Activated CD4-positive, alpha-beta memory T cell treated with anti-CD3 and anti-CD28 coated beads for 36 hours (primary cell): Measurements from ENCODE around the gene KATNB1. TPM values are rescaled to one million over a fixed set of nuclear protein-coding genes. Genes with fewer than 3 reads are reported as not detected.
A peak's percentile ranks its signal among the peaks of the same experiment; 100 is the strongest.
"Not testable (repeated sequence)": the region's sequence is repeated elsewhere in the genome, so short reads cannot be mapped to it uniquely, and the experiment has no call there.

Experiments used
- CTCF ChIA-PET: fragments of 350-600 bp; sonication (Branson Sonifier 250); formaldehyde crosslinking; loops from one replicate; lab custom pipeline; 2021; ENCODE audit warnings: antibody characterized with exemption, inconsistent platforms; lab: Charles Lee
- POLR2A ChIA-PET: fragments of 350-600 bp; sonication (Branson Sonifier 250); formaldehyde crosslinking; loops from one replicate; lab custom pipeline; 2021; ENCODE audit warnings: antibody characterized with exemption; lab: Charles Lee
- DNase-seq: peaks from one replicate; pipeline ENCODE4 v3.0.0-alpha.2; 2020
- H3K27ac Mint-ChIP-seq: one replicate; pipeline ENCODE4 v1.8.0; 2021; ENCODE audit warnings: mixed read lengths
- H3K27me3 Mint-ChIP-seq: one replicate; pipeline ENCODE4 v1.8.0; 2021; ENCODE audit warnings: mixed read lengths
- H3K36me3 Mint-ChIP-seq: one replicate; pipeline ENCODE4 v1.8.0; 2021; ENCODE audit warnings: mixed read lengths
- H3K4me1 Mint-ChIP-seq: one replicate; pipeline ENCODE4 v1.8.0; 2021; ENCODE audit warnings: low read depth, mixed read lengths
- H3K4me3 Mint-ChIP-seq: one replicate; pipeline ENCODE4 v1.8.0; 2021; ENCODE audit warnings: mild to moderate bottlenecking, mixed read lengths
- H3K9me3 Mint-ChIP-seq: one replicate; pipeline ENCODE4 v1.8.0; 2021; ENCODE audit warnings: mixed read lengths
- intact Hi-C: fragments of 100-400 bp; cut with micrococcal nuclease; formaldehyde crosslinking; loops from one replicate; pipeline ENCODE4 v1.15.1; 2023
- total RNA-seq, 2 experiments: library from RNA; stranded (reverse); gene quantifications; one replicate each; pipeline ENCODE4 v1.2.3, GENCODE V29; 2021

Gene KATNB1
- total RNA-seq, 2 experiments from 2014 or later, result 30.6 to 31.6 TPM

DNA sequence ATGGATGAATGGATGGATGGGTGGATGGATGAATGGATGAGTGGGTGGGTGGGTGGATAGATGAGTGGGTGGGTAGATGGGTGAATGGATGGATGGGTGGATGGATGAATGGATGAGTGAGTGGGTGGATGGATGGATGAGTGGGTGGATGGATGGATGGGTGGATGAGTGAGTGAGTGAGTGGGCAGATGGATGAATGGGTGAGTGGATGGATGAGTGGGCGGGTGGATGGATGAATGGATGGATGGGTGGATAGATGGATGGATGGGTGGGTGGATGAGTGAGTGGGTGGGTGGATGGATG is 6.4 kb upstream of the KATNB1 start:
- POLR2A ChIA-PET, result no interaction called here
- Mint-ChIP-seq H3K27me3 (no peaks in the 10 kb centered on the region), H3K4me1 (peaks cover 5% of the 10 kb centered on the region), H3K27ac (no peak overlapping the region), H3K9me3 (peaks cover 16% of the 10 kb centered on the region), H3K36me3 (peaks cover 11% of the 10 kb centered on the region), H3K4me3 (no peak overlapping the region)
- intact Hi-C loops, result no loop called here
- CTCF ChIA-PET, result no interaction called here
- DNase-seq, result no peak

DNA sequence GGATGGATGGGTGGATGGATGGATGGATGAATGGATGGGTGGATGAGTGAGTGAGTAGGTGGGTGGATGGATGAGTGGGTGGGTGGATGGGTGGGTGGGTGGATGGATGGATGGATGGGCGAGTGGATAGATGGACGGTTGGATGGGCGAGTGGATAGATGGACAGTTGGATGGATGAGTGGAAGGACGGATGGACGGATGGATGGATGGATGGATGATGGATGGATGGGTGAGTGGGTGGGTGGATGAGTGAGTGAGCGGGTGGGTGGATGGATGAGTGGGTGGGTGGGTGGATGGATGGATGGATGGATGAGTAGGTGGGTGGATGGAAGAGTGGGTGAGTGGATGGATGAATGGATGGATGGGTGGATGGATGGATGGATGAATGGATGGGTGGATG is 5.7 kb upstream of the KATNB1 start:
- peaks cover 11% of the 10 kb centered on the region for H3K36me3 Mint-ChIP-seq
- DNase-seq, H3K4me1 Mint-ChIP-seq, POLR2A ChIA-PET, H3K27me3 Mint-ChIP-seq, H3K27ac Mint-ChIP-seq, intact Hi-C loops, H3K4me3 Mint-ChIP-seq, CTCF ChIA-PET: not testable (repeated sequence)
- H3K9me3 Mint-ChIP-seq, result peaks cover 16% of the 10 kb centered on the region

DNA sequence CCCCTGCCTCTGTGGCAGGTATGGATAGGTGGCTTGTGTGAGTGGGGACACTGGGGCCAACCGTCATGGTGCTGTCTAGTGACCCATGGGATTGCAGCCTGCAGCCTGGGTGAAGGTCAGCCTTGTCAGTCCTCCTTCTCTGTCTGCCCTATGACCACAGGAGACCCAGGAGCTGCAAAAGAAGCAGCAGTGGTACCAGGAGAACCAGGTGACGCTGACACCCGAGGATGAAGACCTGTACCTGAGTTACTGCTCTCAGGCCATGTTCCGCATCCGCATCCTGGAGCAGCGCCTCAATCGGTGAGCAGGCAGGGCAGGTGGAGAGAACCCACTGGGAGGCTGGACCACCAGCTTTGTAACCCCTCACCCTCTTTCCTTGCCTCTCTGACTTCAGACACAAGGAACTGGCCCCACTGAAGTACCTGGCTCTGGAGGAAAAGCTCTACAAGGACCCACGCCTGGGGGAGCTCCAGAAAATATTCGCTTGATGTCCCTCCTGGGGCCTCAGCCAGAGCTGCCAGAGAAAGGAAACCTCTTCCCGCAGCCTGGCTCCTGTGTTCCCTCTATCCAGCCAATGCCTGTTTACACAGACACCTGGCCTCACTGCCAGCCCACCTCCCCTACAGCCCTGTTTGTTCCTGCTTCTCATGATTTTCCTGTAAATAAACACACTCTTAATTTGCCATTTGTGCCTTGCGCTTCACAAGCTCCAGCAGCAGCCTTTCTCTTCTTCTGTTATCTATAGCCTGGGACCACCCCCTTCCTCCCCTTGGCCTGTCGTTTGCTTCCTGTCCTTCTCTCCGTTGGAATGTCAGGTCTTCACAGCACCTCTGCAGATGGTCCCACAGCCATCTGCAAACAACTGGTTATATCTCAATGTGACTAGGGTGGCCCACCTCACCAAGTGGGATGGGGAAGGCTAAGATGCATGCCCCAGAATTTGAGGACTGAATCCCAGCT is 4.5 kb upstream of the KATNB1 start:
- DNase-seq, result no peak
- ChIA-PET CTCF (interaction anchor here (0.6 to 1.4 kb wide), 2 partner anchors 82 to 286 kb away, joined by 3 to 4 read pairs; no protein-coding TSS in a partner anchor), POLR2A (no interaction called here)
- Mint-ChIP-seq H3K9me3 (peaks cover 16% of the 10 kb centered on the region), H3K27ac (no peak overlapping the region), H3K4me3 (no peak overlapping the region), H3K4me1 (peaks cover 10% of the 10 kb centered on the region), H3K36me3 (peaks cover 18% of the 10 kb centered on the region), H3K27me3 (peaks cover 2% of the 10 kb centered on the region)
- intact Hi-C loops, result no loop called here

DNA sequence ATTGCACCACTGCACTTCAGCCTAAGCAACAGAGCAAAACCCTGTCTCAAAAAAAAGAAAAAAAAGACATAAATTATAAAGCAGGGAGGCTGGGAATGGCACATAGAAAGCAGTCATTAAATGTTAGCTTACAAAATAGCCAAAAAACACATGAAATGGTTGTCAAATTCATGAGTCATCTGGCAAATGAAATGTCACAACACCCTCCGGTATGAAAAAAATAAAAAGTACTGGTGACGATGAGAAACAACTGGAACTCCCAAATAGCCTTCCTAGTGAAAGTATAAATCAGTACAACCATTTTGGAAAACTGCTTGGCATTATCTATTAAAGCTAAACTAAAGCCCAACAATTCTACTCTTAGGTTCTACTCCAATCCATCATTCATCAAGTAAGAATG is 3.5 kb upstream of the KATNB1 start:
- POLR2A ChIA-PET, result no interaction called here
- H3K4me3 Mint-ChIP-seq, result no peak overlapping the region
- H3K4me1 Mint-ChIP-seq, result peaks cover 18% of the 10 kb centered on the region
- H3K27me3 Mint-ChIP-seq, result peaks cover 2% of the 10 kb centered on the region
- intact Hi-C loops, result no loop called here
- no peak overlapping the region for H3K27ac Mint-ChIP-seq
- no peak for DNase-seq
- peaks cover 16% of the 10 kb centered on the region for H3K9me3 Mint-ChIP-seq
- CTCF ChIA-PET, result interaction anchor here (0.6 to 1.4 kb wide), 2 partner anchors 83 to 287 kb away, joined by 3 to 4 read pairs; no protein-coding TSS in a partner anchor
- H3K36me3 Mint-ChIP-seq, result peaks cover 19% of the 10 kb centered on the region

DNA sequence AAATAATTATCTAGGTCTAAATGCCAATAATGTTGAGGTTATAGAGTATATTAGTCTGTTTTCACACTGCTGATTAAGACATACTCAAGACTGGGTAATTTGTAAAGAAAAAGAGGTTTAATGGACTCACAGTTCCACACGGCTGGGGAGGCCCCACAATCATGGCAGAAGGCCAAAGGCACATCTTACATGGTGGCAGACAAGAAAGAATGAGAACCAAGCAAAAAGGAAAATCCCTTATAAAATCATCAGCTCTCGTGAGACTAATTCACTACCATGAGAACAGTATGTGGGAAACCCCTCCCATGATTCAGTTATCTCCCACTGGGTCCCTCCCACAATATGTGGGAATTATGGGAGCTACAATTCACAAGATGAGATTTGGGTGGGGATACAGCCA is 2.9 kb upstream of the KATNB1 start:
- Mint-ChIP-seq H3K27me3 (peaks cover 2% of the 10 kb centered on the region), H3K9me3 (peaks cover 16% of the 10 kb centered on the region), H3K36me3 (peaks cover 19% of the 10 kb centered on the region), H3K4me1 (peaks cover 24% of the 10 kb centered on the region), H3K4me3 (peak overlapping the region; percentile 56), H3K27ac (no peak overlapping the region)
- ChIA-PET POLR2A (no interaction called here), CTCF (no interaction called here)
- DNase-seq, result no peak
- intact Hi-C loops, result no loop called here

DNA sequence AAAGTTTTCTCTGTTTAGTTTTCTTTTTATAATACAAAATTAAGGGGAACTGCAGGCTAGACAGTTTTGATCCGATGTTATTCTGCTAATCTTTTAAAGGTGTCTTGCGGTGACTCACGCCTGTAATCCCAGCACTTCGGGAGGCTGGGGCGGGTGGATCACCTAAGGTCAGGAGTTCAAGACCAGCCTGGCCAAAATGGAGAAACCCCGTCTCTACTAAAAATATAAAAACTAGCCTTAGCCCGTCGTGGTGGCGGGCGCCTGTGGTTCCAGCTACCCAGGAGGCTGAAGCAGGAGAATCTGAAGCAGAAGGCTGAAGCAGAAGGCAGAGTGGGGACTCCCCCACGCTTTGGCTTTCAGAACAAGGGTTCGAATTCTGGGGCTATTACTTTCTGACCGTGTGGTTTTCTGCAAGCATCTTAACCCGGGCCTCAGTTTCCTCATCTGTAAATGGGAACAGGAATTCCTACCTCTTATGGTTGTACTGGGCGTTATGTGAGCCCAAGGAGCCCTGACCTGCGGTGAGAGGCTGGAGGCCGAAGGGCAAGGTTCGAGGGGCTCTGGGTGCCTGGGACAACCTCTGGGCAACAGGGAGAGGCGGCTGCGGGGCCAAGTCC is 1.2 kb upstream of the KATNB1 start:
- CTCF ChIA-PET, result interaction anchor here (0.7 to 4.4 kb wide), 9 partner anchors 12 to 393 kb away, joined by 3 to 30 read pairs (median 5); partner anchors contain the start of gene ZNF319
- Mint-ChIP-seq H3K27ac (peak overlapping the region; percentile 87), H3K36me3 (peaks cover 19% of the 10 kb centered on the region), H3K27me3 (peaks cover 2% of the 10 kb centered on the region), H3K4me3 (peak overlapping the region; percentile 99), H3K9me3 (peaks cover 16% of the 10 kb centered on the region), H3K4me1 (peaks cover 27% of the 10 kb centered on the region)
- intact Hi-C loops, result loop anchor here (2.0 kb wide), 3 partner anchors 86 to 266 kb away; partner anchors contain the start of genes USB1 and ZNF319
- DNase-seq, result no peak
- POLR2A ChIA-PET, result interaction anchor here (1.1 to 1.5 kb wide), 3 partner anchors 10 to 287 kb away, joined by 3 read pairs; partner anchors contain the start of genes CIAPIN1 and COQ9

DNA sequence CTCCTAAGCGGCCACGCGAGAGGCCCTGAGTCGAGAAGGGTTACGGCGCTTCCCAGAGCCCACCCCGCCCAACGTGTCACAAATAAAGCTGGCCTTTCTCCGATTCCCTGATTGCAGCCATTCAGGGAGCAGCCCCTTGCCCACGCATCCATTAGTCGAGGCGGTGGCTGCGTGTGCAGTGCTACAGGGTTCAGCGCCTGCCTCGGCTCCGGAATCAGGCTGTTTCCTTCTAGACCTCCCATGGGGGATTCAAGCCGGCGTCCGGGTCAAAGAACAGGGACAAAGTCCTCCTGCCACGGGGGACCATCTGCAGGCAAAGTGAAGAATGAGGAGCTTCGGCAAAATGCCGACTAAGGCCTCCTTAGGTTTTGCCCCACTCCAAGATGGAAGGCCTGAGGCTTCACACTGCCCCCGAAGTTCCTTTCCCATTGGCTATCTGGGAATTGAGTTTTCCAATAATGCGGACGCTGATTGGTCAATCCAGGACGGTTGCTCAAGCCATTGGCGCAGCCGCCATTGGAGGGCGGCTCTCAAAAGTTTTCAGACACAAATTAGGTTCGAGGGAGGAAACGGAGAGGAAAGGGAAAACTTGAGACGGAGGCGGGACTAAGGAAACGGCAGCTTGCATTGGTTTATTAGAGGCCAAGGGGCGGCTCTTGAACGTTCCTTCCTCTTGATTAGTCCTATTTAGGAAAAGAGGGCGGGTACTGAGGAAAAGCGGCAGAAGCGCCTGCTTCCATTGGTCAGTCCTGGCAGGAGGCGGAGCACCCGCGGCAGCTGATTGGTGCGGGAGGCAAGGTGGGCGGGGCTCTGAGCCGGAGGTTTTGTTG is 430 bp upstream of the KATNB1 start:
- Mint-ChIP-seq H3K4me1 (peaks cover 27% of the 10 kb centered on the region), H3K36me3 (peaks cover 19% of the 10 kb centered on the region), H3K9me3 (peaks cover 16% of the 10 kb centered on the region), H3K27me3 (peaks cover 2% of the 10 kb centered on the region), H3K4me3 (peak overlapping the region; percentile 99), H3K27ac (peak overlapping the region; percentile 87)
- peak; percentile 98 for DNase-seq
- ChIA-PET CTCF (interaction anchor here (0.8 to 4.4 kb wide), 12 partner anchors 23 to 392 kb away, joined by 3 to 30 read pairs (median 5); partner anchors contain the start of gene ZNF319), POLR2A (interaction anchor here (0.5 to 1.6 kb wide), 8 partner anchors 11 to 977 kb away, joined by 3 to 6 read pairs (median 3); partner anchors contain the start of genes CIAPIN1, COQ9, USB1 and ZNF319)
- intact Hi-C loops, result loop anchor here (1.0 to 5.0 kb wide), 8 partner anchors 86 to 435 kb away; partner anchors contain the start of genes CFAP20, POLR2C, USB1 and ZNF319

DNA sequence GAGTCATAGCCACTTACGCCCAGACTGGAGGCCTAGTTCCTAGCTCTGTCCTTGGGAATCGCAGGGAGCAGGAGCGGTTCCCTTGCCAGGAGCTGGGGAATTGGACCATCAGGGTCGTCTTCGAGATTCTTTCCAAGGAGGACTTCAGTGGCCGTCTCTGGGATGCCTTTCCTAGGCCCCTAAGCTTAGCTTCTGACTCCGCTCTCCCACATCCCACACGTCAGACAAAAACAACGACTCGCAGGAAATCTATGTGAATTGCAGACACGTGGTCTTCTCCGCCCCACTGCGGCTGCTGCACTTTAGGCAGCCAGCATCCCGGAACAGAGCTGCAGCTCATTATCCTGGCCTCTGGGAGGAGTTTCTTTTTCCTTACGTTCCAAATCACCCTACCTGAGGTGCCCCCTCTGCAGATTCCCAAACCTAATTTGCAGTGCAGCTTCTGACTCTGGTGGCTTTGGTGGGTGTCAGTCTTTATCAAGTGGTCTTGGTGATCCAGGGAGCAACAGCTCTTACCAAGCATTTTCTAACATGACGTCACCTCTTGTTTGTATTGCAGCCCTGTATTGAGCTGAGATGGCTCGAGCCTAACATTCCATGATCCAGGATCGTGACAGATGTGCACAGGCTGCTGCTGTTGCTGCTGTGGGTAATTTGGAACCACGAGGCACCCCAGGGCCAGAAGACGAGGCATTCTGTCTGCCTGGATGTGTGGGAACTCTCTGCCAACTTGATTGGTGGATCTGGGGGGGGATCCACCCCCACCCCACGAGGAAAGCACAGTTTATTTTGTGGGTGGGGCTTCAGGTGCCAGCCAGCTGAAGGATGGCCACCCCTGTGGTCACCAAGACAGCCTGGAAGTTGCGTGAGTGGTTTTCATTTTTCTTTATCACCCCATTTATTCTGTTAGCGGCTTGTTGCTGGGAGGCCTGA is 1.1 kb downstream of the KATNB1 start:
- Mint-ChIP-seq H3K9me3 (peaks cover 16% of the 10 kb centered on the region), H3K27ac (peak overlapping the region; percentile 87), H3K36me3 (peaks cover 19% of the 10 kb centered on the region), H3K4me1 (peaks cover 27% of the 10 kb centered on the region), H3K4me3 (peak overlapping the region; percentile 99), H3K27me3 (peaks cover 2% of the 10 kb centered on the region)
- POLR2A ChIA-PET, result interaction anchor here (1.1 to 1.6 kb wide), 2 partner anchors 11 to 146 kb away, joined by 4 read pairs; no protein-coding TSS in a partner anchor
- peak; percentile 68 for DNase-seq
- CTCF ChIA-PET, result interaction anchor here (0.6 to 4.4 kb wide), 12 partner anchors 20 to 320 kb away, joined by 3 to 30 read pairs (median 4); partner anchors contain the start of genes ADGRG5 and ZNF319
- intact Hi-C loops, result loop anchor here (5.0 kb wide), 2 partner anchors 159 to 274 kb away; partner anchors contain the start of gene POLR2C

DNA sequence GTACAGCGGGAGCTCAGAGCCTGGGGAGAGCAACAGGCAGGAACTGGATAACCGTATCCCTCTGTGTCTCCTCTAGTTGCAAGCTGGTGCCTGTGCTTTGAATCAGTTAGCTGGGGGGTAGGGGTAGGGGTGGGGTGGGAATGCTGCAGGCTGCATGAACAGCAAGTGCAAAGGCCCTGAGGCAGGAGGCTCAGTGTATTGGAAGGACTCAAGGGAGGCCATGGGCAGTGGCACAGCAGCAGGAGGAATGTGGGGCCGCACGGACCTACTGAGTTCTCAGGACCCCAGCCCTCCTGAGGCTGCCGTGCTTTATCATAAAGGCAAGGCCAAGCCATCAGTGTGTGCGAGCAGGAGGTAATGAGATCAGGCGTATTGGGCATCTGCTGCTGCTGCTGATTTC is 3.3 kb downstream of the KATNB1 start:
- CTCF ChIA-PET, result no interaction called here
- peaks cover 2% of the 10 kb centered on the region for H3K27me3 Mint-ChIP-seq
- intact Hi-C loops, result loop anchor here (5.0 kb wide), 2 partner anchors 162 to 277 kb away; partner anchors contain the start of gene POLR2C
- H3K4me1 Mint-ChIP-seq, result peaks cover 21% of the 10 kb centered on the region
- no peak overlapping the region for H3K27ac Mint-ChIP-seq
- DNase-seq, result no peak
- no peaks in the 10 kb centered on the region for H3K9me3 Mint-ChIP-seq
- no peak overlapping the region for H3K4me3 Mint-ChIP-seq
- H3K36me3 Mint-ChIP-seq, result peaks cover 8% of the 10 kb centered on the region
- POLR2A ChIA-PET, result no interaction called here

DNA sequence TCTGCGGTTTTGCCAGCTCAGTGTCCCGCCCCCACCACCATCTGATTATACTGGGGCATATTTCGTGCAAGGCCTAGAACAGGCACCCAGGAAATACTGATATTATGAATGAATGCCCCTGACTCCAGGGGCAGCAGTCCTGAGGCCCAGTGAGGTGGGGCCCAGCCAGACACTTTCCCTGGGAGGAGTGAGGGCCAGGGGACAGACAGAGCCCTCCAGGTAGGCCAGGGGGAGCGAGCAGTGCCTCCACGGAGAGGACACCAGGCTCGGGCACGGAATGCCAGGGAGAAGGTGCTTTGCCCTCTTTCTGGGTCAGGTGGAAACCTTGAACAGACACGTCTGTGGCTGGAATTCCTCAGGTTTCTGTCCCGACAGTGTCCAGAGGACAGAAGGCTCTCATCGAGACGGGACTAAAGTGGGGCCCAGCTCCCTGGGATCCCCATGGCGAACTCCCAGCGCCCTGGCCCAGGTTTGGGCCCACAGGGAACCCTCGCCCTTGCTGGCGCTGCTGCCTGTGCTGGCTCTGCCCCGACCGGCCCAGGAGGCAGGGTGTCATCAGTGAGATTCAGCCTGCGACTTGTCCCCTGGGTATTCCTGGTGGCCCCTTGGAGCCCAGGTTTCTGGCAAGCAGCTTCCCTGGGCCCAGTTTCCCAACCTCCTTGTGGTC is 4.3 kb downstream of the KATNB1 start:
- H3K9me3 Mint-ChIP-seq, result no peaks in the 10 kb centered on the region
- ChIA-PET POLR2A (interaction anchor here (0.6 kb wide), 1 partner anchor 809 kb away, joined by 4 read pairs; no protein-coding TSS in a partner anchor), CTCF (no interaction called here)
- no peak for DNase-seq
- peaks cover 8% of the 10 kb centered on the region for H3K36me3 Mint-ChIP-seq
- intact Hi-C loops, result loop anchor here (5.0 kb wide), 2 partner anchors 163 to 278 kb away; partner anchors contain the start of gene POLR2C
- H3K27me3 Mint-ChIP-seq, result peaks cover 2% of the 10 kb centered on the region
- H3K4me3 Mint-ChIP-seq, result no peak overlapping the region
- no peak overlapping the region for H3K27ac Mint-ChIP-seq
- peaks cover 21% of the 10 kb centered on the region for H3K4me1 Mint-ChIP-seq
